VCaP (cell line): Measurements from ENCODE around the gene SIRPA.
"Not testable (repeated sequence)": the region's sequence is repeated elsewhere in the genome, so short reads cannot be mapped to it uniquely, and the experiment has no call there.

ENCODE experiments used
- H3K27ac ChIP-seq: fragments of 450-650 bp; 2 replicates; pipeline ENCODE4 v1.5.1; 2017
- CTCF ChIP-seq: fragments of 450-650 bp; conservative IDR thresholded peaks from 2 replicates; pipeline ENCODE4 v1.5.1; 2017; ENCODE audit warnings: mild to moderate bottlenecking, moderate library complexity

Gene SIRPA

GRCh38 chr20:1909097-1909496 is 13.9 kb downstream of the SIRPA start:
- TF ChIP-seq CTCF, result no peak
- H3K27ac ChIP-seq, result no peak overlapping the region

GRCh38 chr20:1911536-1911935 is 16.3 kb downstream of the SIRPA start:
- H3K27ac ChIP-seq, result no peak overlapping the region
- no peak for TF ChIP-seq CTCF

GRCh38 chr20:1912053-1912452 is 16.8 kb downstream of the SIRPA start:
- TF ChIP-seq CTCF, result no peak
- H3K27ac ChIP-seq, result no peak overlapping the region

- TF ChIP-seq CTCF, result no peak
- no peak overlapping the region for H3K27ac ChIP-seq
Measured at GRCh38 chr20:1912646-1913045, 17.4 kb downstream of the SIRPA start.

- not testable (repeated sequence) for H3K27ac ChIP-seq
Measured at GRCh38 chr20:1915233-1915632, 20.0 kb downstream of the SIRPA start.

GRCh38 chr20:1915725-1916124 is 20.5 kb downstream of the SIRPA start:
- no peak overlapping the region for H3K27ac ChIP-seq
- TF ChIP-seq CTCF, result no peak

- TF ChIP-seq CTCF, result no peak
- no peak overlapping the region for H3K27ac ChIP-seq
Measured at GRCh38 chr20:1917786-1918185, 22.6 kb downstream of the SIRPA start.

GRCh38 chr20:1918491-1919165 is 23.4 kb downstream of the SIRPA start:
- no peak overlapping the region for H3K27ac ChIP-seq
- TF ChIP-seq CTCF, result no peak
